RWPE2 (cell line): ENCODE data around the gene FGD2.

Experiments
- ATAC-seq: fragments of 200-7000 bp; cut with Tn5 transposase; 3 replicates; pipeline ENCODE4 v1.9.1; 2021; ENCODE audit warnings: low read depth
- DNase-seq: peaks from one replicate; pipeline ENCODE4 v3.0.0-alpha.2; 2020; ENCODE audit warnings: low spot score
- H3K27ac ChIP-seq: fragments of 450-650 bp; 2 replicates; pipeline ENCODE4 v1.5.1; 2017; ENCODE audit warnings: mild to moderate bottlenecking; ENCODE audit not compliant: poor library complexity, severe bottlenecking
- H3K27me3 ChIP-seq: fragments of 250-450 bp; sonication (Bioruptor Pico); 2 replicates; pipeline ENCODE4 v1.5.1; 2021; ENCODE audit warnings: mild to moderate bottlenecking, moderate library complexity; ENCODE audit not compliant: insufficient read depth, poor library complexity, severe bottlenecking
- H3K36me3 ChIP-seq: fragments of 250-450 bp; sonication (Bioruptor Pico); 2 replicates; pipeline ENCODE4 v1.5.1; 2020; ENCODE audit warnings: low read depth, mild to moderate bottlenecking, moderate library complexity
- H3K4me1 ChIP-seq: fragments of 250-450 bp; sonication (Bioruptor Pico); 2 replicates; pipeline ENCODE4 v1.5.1; 2021; ENCODE audit warnings: mild to moderate bottlenecking, moderate library complexity; ENCODE audit not compliant: insufficient read depth, poor library complexity, severe bottlenecking
- H3K4me3 ChIP-seq: fragments of 250-450 bp; sonication (Bioruptor Pico); 2 replicates; pipeline ENCODE4 v1.5.1; 2021; ENCODE audit warnings: mild to moderate bottlenecking, moderate library complexity; ENCODE audit not compliant: severe bottlenecking
- H3K9me3 ChIP-seq: fragments of 250-450 bp; sonication (Bioruptor Pico); 2 replicates; pipeline ENCODE4 v1.5.1; 2021; ENCODE audit warnings: mild to moderate bottlenecking, moderate library complexity; ENCODE audit not compliant: severe bottlenecking
- CTCF ChIP-seq: fragments of 450-650 bp; IDR thresholded peaks from one replicate; pipeline ENCODE4 v1.5.1; 2017; ENCODE audit warnings: mild to moderate bottlenecking, moderate library complexity; ENCODE audit not compliant: poor library complexity, severe bottlenecking

Gene FGD2

GRCh38 chr6:37051138-37052026 is 45.9 kb downstream of the FGD2 start:
- DNase-seq = no peak
- Histone ChIP-seq H3K36me3 (no peaks in the 10 kb centered on the region), H3K4me3 (no peak overlapping the region), H3K27ac (no peak overlapping the region), H3K27me3 (no peaks in the 10 kb centered on the region), H3K9me3 (no peaks in the 10 kb centered on the region), H3K4me1 (peaks cover 18% of the 10 kb centered on the region)
- 0 out of 3 replicates have a peak, but pooled peaks have one; percentile 9 for ATAC-seq
- TF ChIP-seq CTCF = peak; percentile 94

GRCh38 chr6:37052027-37052628 is 46.7 kb downstream of the FGD2 start:
- ATAC-seq (no peak), DNase-seq (no peak)
- H3K4me3 ChIP-seq = no peak overlapping the region
- TF ChIP-seq CTCF = no peak
- peaks cover 24% of the 10 kb centered on the region for H3K4me1 ChIP-seq
- no peaks in the 10 kb centered on the region for H3K27me3 ChIP-seq
- no peak overlapping the region for H3K27ac ChIP-seq
- no peaks in the 10 kb centered on the region for H3K9me3 ChIP-seq
- H3K36me3 ChIP-seq = no peaks in the 10 kb centered on the region

- TF ChIP-seq CTCF = no peak
- DNase-seq (no peak), ATAC-seq (no peak)
- Histone ChIP-seq H3K9me3 (no peaks in the 10 kb centered on the region), H3K27ac (peak overlapping the region; percentile 97), H3K36me3 (no peaks in the 10 kb centered on the region), H3K4me3 (no peak overlapping the region), H3K27me3 (no peaks in the 10 kb centered on the region), H3K4me1 (peaks cover 38% of the 10 kb centered on the region)
Measured at GRCh38 chr6:37053683-37054082, 48.2 kb downstream of the FGD2 start.

- no peak for TF ChIP-seq CTCF
Measured at GRCh38 chr6:37054171-37054570, 48.7 kb downstream of the FGD2 start.

More at GRCh38 chr6:37054171-37054570, 48.7 kb downstream of the FGD2 start:
- H3K27me3 ChIP-seq = no peaks in the 10 kb centered on the region
- peaks cover 38% of the 10 kb centered on the region for H3K4me1 ChIP-seq
- no peak overlapping the region for H3K4me3 ChIP-seq
- H3K36me3 ChIP-seq = no peaks in the 10 kb centered on the region
- H3K27ac ChIP-seq = peak overlapping the region; percentile 97
- no peaks in the 10 kb centered on the region for H3K9me3 ChIP-seq
- no peak for DNase-seq
- ATAC-seq = no peak
